CD14-positive monocyte (primary cell): ENCODE results near the gene PIK3CD. TPM values are rescaled to one million over a fixed set of nuclear protein-coding genes. Genes with fewer than 3 reads are reported as not detected.

Experiments
- DNase-seq, 3 donors: peaks; one replicate each; pipeline ENCODE4 v3.0.0-alpha.2; 2011 to 2022
- H2AFZ ChIP-seq: 2 replicates; pipeline ENCODE4 v1.6.0; 2012; ENCODE audit warnings: mild to moderate bottlenecking, low read depth, low read length, inconsistent platforms; ENCODE audit not compliant: insufficient read depth, poor library complexity, severe bottlenecking
- H3K27ac ChIP-seq, 2 donors: 1 replicate in 1 of 2; 2 replicates in 1 of 2; pipeline ENCODE4 v1.5.1; 2012 to 2013; ENCODE audit warnings: low read length in 2 of 2, control low read depth in 1 of 2, inconsistent platforms in 1 of 2, low read depth in 1 of 2, mild to moderate bottlenecking in 1 of 2
- H3K27me3 ChIP-seq, 2 donors: one replicate each; pipeline versions ENCODE4 v1.6.0 to v1.6.1; 2011 to 2013; ENCODE audit warnings: low read length in 2 of 2; ENCODE audit not compliant: control insufficient read depth in 2 of 2, insufficient read depth in 2 of 2
- H3K36me3 ChIP-seq, 2 donors: replicated peaks in 1 of 2; 1 replicate in 1 of 2; 2 replicates in 1 of 2; pipeline versions ENCODE4 v1.5.1 to v1.6.1; 2012 to 2013; ENCODE audit warnings: low read length in 2 of 2, control low read depth in 1 of 2, inconsistent platforms in 1 of 2, mild to moderate bottlenecking in 1 of 2; ENCODE audit not compliant: insufficient read depth in 2 of 2, control insufficient read depth in 1 of 2
- H3K4me1 ChIP-seq, 2 donors: 1 replicate in 1 of 2; 2 replicates in 1 of 2; pipeline versions ENCODE4 v1.5.1 to v1.6.1; 2012 to 2013; ENCODE audit warnings: low read length in 2 of 2, control low read depth in 1 of 2, inconsistent platforms in 1 of 2, mild to moderate bottlenecking in 1 of 2, moderate library complexity in 1 of 2; ENCODE audit not compliant: insufficient read depth in 2 of 2, control insufficient read depth in 1 of 2
- H3K4me2 ChIP-seq: replicated peaks from 2 replicates; pipeline ENCODE3; 2012; ENCODE audit warnings: low read length, moderate library complexity, mild to moderate bottlenecking; ENCODE audit not compliant: poor library complexity, severe bottlenecking; ENCODE audit errors: extremely low read depth
- H3K4me3 ChIP-seq, 3 experiments: fragments of 200-600 bp in 1 of 3; sonication (generic) in 1 of 3; replicated peaks in 1 of 3; 1 replicate in 2 of 3; 2 replicates in 1 of 3; pipeline ENCODE4 v1.5.1; 2011 to 2013; ENCODE audit warnings: low read length in 3 of 3, mild to moderate bottlenecking in 3 of 3, control low read depth in 2 of 3, low read depth in 2 of 3, inconsistent platforms in 1 of 3, moderate library complexity in 1 of 3
- H3K79me2 ChIP-seq: 2 replicates; pipeline ENCODE4 v1.6.0; 2012; ENCODE audit warnings: mild to moderate bottlenecking, control low read depth, inconsistent platforms, low read length, moderate library complexity; ENCODE audit not compliant: insufficient read depth
- H3K9ac ChIP-seq: 2 replicates; pipeline ENCODE4 v1.6.0; 2017; ENCODE audit warnings: low read length, mild to moderate bottlenecking; ENCODE audit not compliant: insufficient read depth, poor library complexity, severe bottlenecking
- H3K9me3 ChIP-seq, 2 donors: replicated peaks in 1 of 2; 1 replicate in 1 of 2; 2 replicates in 1 of 2; pipeline versions ENCODE4 v1.5.1 to v1.6.1; 2012 to 2013; ENCODE audit warnings: low read length in 2 of 2, control low read depth in 1 of 2; ENCODE audit not compliant: control insufficient read depth in 1 of 2, insufficient read depth in 1 of 2
- H4K20me1 ChIP-seq: 2 replicates; pipeline ENCODE4 v1.6.0; 2012; ENCODE audit warnings: mild to moderate bottlenecking, low read length, control low read depth, moderate library complexity; ENCODE audit not compliant: insufficient read depth
- H3K27ac Mint-ChIP-seq, 7 donors: one replicate each; pipeline ENCODE4 v1.8.0; 2020; ENCODE audit warnings: mild to moderate bottlenecking in 7 of 7, mixed read lengths in 7 of 7, moderate library complexity in 6 of 7, inconsistent platforms in 2 of 7
- H3K27me3 Mint-ChIP-seq, 3 donors: one replicate each; pipeline ENCODE4 v1.8.0; 2021 to 2022; ENCODE audit warnings: low read depth in 3 of 3, mild to moderate bottlenecking in 3 of 3, mixed read lengths in 3 of 3, moderate library complexity in 3 of 3, inconsistent platforms in 1 of 3
- H3K36me3 Mint-ChIP-seq, 2 donors: one replicate each; pipeline ENCODE4 v1.8.0; 2020; ENCODE audit warnings: mixed read lengths in 2 of 2, inconsistent platforms in 1 of 2, mild to moderate bottlenecking in 1 of 2
- H3K4me1 Mint-ChIP-seq: one replicate; pipeline ENCODE4 v1.8.0; 2020; ENCODE audit warnings: mild to moderate bottlenecking, mixed read lengths
- H3K4me3 Mint-ChIP-seq, 2 donors: one replicate each; pipeline ENCODE4 v1.8.0; 2020; ENCODE audit warnings: mild to moderate bottlenecking in 2 of 2, mixed read lengths in 2 of 2, moderate library complexity in 1 of 2
- H3K9me3 Mint-ChIP-seq, 7 donors: one replicate each; pipeline ENCODE4 v1.8.0; 2020 to 2022; ENCODE audit warnings: mixed read lengths in 7 of 7, mild to moderate bottlenecking in 6 of 7, moderate library complexity in 6 of 7, inconsistent platforms in 2 of 7
- CTCF ChIP-seq: fragments of 200-600 bp; IDR thresholded peaks from one replicate; pipeline ENCODE4 v1.8.0; 2022; ENCODE audit warnings: antibody characterized with exemption, mild to moderate bottlenecking
- WGBS: methylation state at CpG from one replicate; pipeline ENCODE4 v1.1.5; 2013; ENCODE audit warnings: missing lambda C conversion rate; ENCODE audit not compliant: insufficient coverage; 5-methylcytosine and 5-hydroxymethylcytosine counted together
- intact Hi-C, 2 donors: fragments of 100-400 bp; cut with micrococcal nuclease; formaldehyde crosslinking; loops; one replicate each; pipeline versions ENCODE4 v1.15.0 to v1.15.1; 2023
- polyA plus RNA-seq, 3 donors: library from polyadenylated mRNA; depleted of rRNA in 1 of 3; unstranded in 2 of 3; stranded (reverse) in 1 of 3; fragments of 300-500 nt in 2 of 3; fragments of >200 nt in 1 of 3; fragmentation: Illumina TruSeq in 2 of 3; gene quantifications; 1 replicate in 2 of 3; 2 replicates in 1 of 3; pipeline ENCODE4 v1.2.3, GENCODE V29; 2012 to 2021

The PIK3CD gene
- polyA plus RNA-seq, 3 donors: 33.2 to 120 (median 52.2) TPM

GRCh38 chr1:9705337-9706093, 54.0 kb downstream of the PIK3CD start:
- H3K79me2 ChIP-seq: peaks cover 100% of the 10 kb centered on the region
- peak overlapping the region in 3 of 7 donors; percentile 15 to 80 (median 50) for H3K27ac Mint-ChIP-seq
- no peaks in the 10 kb centered on the region for H3K9me3 ChIP-seq
- intact Hi-C loops: loop anchor here in 1 of 2 donors (5.0 kb wide), 1 partner anchor 78 kb away; no protein-coding TSS in a partner anchor
- no peak overlapping the region for H3K4me2 ChIP-seq
- peaks cover 0 to 5% (median 3%) of the 10 kb centered on the region in 3 donors for H3K27me3 Mint-ChIP-seq
- H3K4me1 ChIP-seq: peaks cover 45 to 58% of the 10 kb centered on the region in 2 donors
- H3K9ac ChIP-seq: no peak overlapping the region
- H3K36me3 Mint-ChIP-seq: peaks cover 27 to 55% of the 10 kb centered on the region in 2 donors
- H2AFZ ChIP-seq: no peak overlapping the region
- no peak overlapping the region for H3K27ac ChIP-seq
- H3K4me3 ChIP-seq: no peak overlapping the region
- no peak for TF ChIP-seq CTCF
- peaks cover 14 to 28% of the 10 kb centered on the region in 2 donors for H3K36me3 ChIP-seq
- peaks cover 0 to 3% (median 2%) of the 10 kb centered on the region in 7 donors for H3K9me3 Mint-ChIP-seq
- no peaks in the 10 kb centered on the region for H3K27me3 ChIP-seq
- DNase-seq: no peak
- no CpG with 5 or more reads among the region's 8 CpGs for WGBS
- H3K4me1 Mint-ChIP-seq: peaks cover 59% of the 10 kb centered on the region
- H3K4me3 Mint-ChIP-seq: peak overlapping the region in 1 of 2 donors; percentile 35
- H4K20me1 ChIP-seq: peaks cover 100% of the 10 kb centered on the region

GRCh38 chr1:9706178-9706577, 54.6 kb downstream of the PIK3CD start:
- intact Hi-C loops: loop anchor here in 1 of 2 donors (5.0 kb wide), 1 partner anchor 79 kb away; no protein-coding TSS in a partner anchor
- Mint-ChIP-seq H3K9me3 (peaks cover 0 to 3% (median 2%) of the 10 kb centered on the region in 7 donors), H3K27ac (no peak overlapping the region), H3K27me3 (peaks cover 0 to 3% (median 3%) of the 10 kb centered on the region in 3 donors), H3K36me3 (peaks cover 25 to 55% of the 10 kb centered on the region in 2 donors), H3K4me3 (no peak overlapping the region), H3K4me1 (peaks cover 52% of the 10 kb centered on the region)
- peaks cover 100% of the 10 kb centered on the region for H3K79me2 ChIP-seq
- H3K9ac ChIP-seq: no peak overlapping the region
- H3K4me3 ChIP-seq: no peak overlapping the region
- DNase-seq: no peak
- peaks cover 12 to 28% of the 10 kb centered on the region in 2 donors for H3K36me3 ChIP-seq
- no peak overlapping the region for H3K27ac ChIP-seq
- no peak overlapping the region for H2AFZ ChIP-seq
- H3K4me1 ChIP-seq: peaks cover 45 to 58% of the 10 kb centered on the region in 2 donors
- no peak overlapping the region for H3K4me2 ChIP-seq
- 100% methylated on average over 2 of the region's 4 CpGs for WGBS
- no peaks in the 10 kb centered on the region for H3K9me3 ChIP-seq
- no peaks in the 10 kb centered on the region for H3K27me3 ChIP-seq
- peaks cover 100% of the 10 kb centered on the region for H4K20me1 ChIP-seq
- TF ChIP-seq CTCF: no peak
